Measurements from ENCODE around the gene NRARP.

GRCh38 chr9:137266162-137266527, 35.9 kb downstream of the NRARP start:
- TF ChIP-seq JUND (IDR thresholded peaks at IDR 0.05), result no peak
- no peak for TF ChIP-seq ELF1 (IDR thresholded peaks at IDR 0.05; ENCODE audit: borderline replicate concordance, low read depth)
- TF ChIP-seq POLR2AphosphoS5 (IDR thresholded peaks at IDR 0.05; ENCODE audit: low read depth, low read length), result no peak
- TF ChIP-seq, protein P1, sequence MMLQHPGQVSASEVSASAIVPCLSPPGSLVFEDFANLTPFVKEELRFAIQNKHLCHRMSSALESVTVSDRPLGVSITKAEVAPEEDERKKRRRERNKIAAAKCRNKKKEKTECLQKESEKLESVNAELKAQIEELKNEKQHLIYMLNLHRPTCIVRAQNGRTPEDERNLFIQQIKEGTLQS (IDR thresholded peaks at IDR 0.05), result no peak
- TF ChIP-seq, protein P2, sequence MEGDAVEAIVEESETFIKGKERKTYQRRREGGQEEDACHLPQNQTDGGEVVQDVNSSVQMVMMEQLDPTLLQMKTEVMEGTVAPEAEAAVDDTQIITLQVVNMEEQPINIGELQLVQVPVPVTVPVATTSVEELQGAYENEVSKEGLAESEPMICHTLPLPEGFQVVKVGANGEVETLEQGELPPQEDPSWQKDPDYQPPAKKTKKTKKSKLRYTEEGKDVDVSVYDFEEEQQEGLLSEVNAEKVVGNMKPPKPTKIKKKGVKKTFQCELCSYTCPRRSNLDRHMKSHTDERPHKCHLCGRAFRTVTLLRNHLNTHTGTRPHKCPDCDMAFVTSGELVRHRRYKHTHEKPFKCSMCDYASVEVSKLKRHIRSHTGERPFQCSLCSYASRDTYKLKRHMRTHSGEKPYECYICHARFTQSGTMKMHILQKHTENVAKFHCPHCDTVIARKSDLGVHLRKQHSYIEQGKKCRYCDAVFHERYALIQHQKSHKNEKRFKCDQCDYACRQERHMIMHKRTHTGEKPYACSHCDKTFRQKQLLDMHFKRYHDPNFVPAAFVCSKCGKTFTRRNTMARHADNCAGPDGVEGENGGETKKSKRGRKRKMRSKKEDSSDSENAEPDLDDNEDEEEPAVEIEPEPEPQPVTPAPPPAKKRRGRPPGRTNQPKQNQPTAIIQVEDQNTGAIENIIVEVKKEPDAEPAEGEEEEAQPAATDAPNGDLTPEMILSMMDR (IDR thresholded peaks at IDR 0.05 in 2 of 3, conservative IDR thresholded peaks at IDR 0.05 in 1 of 3; ENCODE audit: borderline replicate concordance in 1 of 3, insufficient read depth in 1 of 3, low read depth in 2 of 3, low read length in 2 of 3), result no peak
- TF ChIP-seq POLR2A (IDR thresholded peaks at IDR 0.05; ENCODE audit: borderline replicate concordance, extremely low read depth, insufficient read depth, insufficient read length), result no peak
- TF ChIP-seq, protein P3, sequence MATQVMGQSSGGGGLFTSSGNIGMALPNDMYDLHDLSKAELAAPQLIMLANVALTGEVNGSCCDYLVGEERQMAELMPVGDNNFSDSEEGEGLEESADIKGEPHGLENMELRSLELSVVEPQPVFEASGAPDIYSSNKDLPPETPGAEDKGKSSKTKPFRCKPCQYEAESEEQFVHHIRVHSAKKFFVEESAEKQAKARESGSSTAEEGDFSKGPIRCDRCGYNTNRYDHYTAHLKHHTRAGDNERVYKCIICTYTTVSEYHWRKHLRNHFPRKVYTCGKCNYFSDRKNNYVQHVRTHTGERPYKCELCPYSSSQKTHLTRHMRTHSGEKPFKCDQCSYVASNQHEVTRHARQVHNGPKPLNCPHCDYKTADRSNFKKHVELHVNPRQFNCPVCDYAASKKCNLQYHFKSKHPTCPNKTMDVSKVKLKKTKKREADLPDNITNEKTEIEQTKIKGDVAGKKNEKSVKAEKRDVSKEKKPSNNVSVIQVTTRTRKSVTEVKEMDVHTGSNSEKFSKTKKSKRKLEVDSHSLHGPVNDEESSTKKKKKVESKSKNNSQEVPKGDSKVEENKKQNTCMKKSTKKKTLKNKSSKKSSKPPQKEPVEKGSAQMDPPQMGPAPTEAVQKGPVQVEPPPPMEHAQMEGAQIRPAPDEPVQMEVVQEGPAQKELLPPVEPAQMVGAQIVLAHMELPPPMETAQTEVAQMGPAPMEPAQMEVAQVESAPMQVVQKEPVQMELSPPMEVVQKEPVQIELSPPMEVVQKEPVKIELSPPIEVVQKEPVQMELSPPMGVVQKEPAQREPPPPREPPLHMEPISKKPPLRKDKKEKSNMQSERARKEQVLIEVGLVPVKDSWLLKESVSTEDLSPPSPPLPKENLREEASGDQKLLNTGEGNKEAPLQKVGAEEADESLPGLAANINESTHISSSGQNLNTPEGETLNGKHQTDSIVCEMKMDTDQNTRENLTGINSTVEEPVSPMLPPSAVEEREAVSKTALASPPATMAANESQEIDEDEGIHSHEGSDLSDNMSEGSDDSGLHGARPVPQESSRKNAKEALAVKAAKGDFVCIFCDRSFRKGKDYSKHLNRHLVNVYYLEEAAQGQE (IDR thresholded peaks at IDR 0.05; ENCODE audit: low read depth), result no peak
- TF ChIP-seq EZH2 (IDR thresholded peaks at IDR 0.05), result no peak
- TF ChIP-seq RAD21 (IDR thresholded peaks at IDR 0.05; ENCODE audit: low read depth), result no peak
- TF ChIP-seq FOSL1 (IDR thresholded peaks at IDR 0.05; ENCODE audit: low read depth), result no peak
- TF ChIP-seq, protein P4, sequence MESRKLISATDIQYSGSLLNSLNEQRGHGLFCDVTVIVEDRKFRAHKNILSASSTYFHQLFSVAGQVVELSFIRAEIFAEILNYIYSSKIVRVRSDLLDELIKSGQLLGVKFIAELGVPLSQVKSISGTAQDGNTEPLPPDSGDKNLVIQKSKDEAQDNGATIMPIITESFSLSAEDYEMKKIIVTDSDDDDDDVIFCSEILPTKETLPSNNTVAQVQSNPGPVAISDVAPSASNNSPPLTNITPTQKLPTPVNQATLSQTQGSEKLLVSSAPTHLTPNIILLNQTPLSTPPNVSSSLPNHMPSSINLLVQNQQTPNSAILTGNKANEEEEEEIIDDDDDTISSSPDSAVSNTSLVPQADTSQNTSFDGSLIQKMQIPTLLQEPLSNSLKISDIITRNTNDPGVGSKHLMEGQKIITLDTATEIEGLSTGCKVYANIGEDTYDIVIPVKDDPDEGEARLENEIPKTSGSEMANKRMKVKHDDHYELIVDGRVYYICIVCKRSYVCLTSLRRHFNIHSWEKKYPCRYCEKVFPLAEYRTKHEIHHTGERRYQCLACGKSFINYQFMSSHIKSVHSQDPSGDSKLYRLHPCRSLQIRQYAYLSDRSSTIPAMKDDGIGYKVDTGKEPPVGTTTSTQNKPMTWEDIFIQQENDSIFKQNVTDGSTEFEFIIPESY (IDR thresholded peaks at IDR 0.05; ENCODE audit: extremely low read depth, insufficient replicate concordance, low read length), result no peak
- no peak for TF ChIP-seq SRF (IDR thresholded peaks at IDR 0.05; ENCODE audit: low read depth)
